OCI-LY7 (cell line): ENCODE results near the gene MAMDC2. TPM values are rescaled to one million over a fixed set of nuclear protein-coding genes. Genes with fewer than 3 reads are reported as not detected.
A peak's percentile ranks its signal among the peaks of the same experiment; 100 is the strongest.

ENCODE experiments used
- BruUV-seq: library from RNA; stranded (reverse); fragments of 400-500 nt; replicated peaks from 2 replicates; lab custom pipeline; 2021; lab: Mats Ljungman, UMichigan
- CTCF ChIA-PET: fragments of 300-600 bp; sonication (Branson Sonifier 250); formaldehyde crosslinking; loops from one replicate; lab custom pipeline; 2022; ENCODE audit warnings: antibody characterized with exemption; ENCODE audit not compliant: unreplicated experiment; lab: Charles Lee
- POLR2A ChIA-PET: fragments of 300-600 bp; sonication (Branson Sonifier 250); formaldehyde crosslinking; loops from one replicate; lab custom pipeline; 2022; ENCODE audit warnings: antibody characterized with exemption; lab: Charles Lee
- DNase-seq: peaks from one replicate; pipeline ENCODE4 v3.0.0-alpha.2; 2015; ENCODE audit warnings: low spot score
- H2AFZ ChIP-seq: fragments of 200-600 bp; sonication (generic), shearing (Covaris generic); 2 replicates; pipeline ENCODE4 v1.6.1; 2014; ENCODE audit warnings: mild to moderate bottlenecking, antibody characterized with exemption, low read length, moderate library complexity
- H3K27ac ChIP-seq: fragments of 200-600 bp; sonication (generic); 2 replicates; pipeline ENCODE4 v1.5.1; 2014; ENCODE audit warnings: mixed run types, low read depth, mild to moderate bottlenecking, moderate library complexity, low read length, inconsistent platforms; ENCODE audit not compliant: poor library complexity, severe bottlenecking
- H3K36me3 ChIP-seq: fragments of 200-600 bp; sonication (generic); 2 replicates; pipeline ENCODE4 v1.6.1; 2014; ENCODE audit warnings: mild to moderate bottlenecking, antibody characterized with exemption, low read length, moderate library complexity, mixed read lengths; ENCODE audit not compliant: insufficient read depth
- H3K4me1 ChIP-seq: fragments of 200-600 bp; sonication (generic); 2 replicates; pipeline ENCODE4 v1.5.1; 2014; ENCODE audit warnings: mild to moderate bottlenecking, low read length; ENCODE audit not compliant: insufficient read depth, poor library complexity, severe bottlenecking
- H3K4me2 ChIP-seq: fragments of 200-600 bp; sonication (generic); 2 replicates; pipeline ENCODE4 v1.6.1; 2014; ENCODE audit warnings: mild to moderate bottlenecking, low read length
- H3K4me3 ChIP-seq: fragments of 200-600 bp; sonication (generic); 2 replicates; pipeline ENCODE4 v1.5.1; 2014; ENCODE audit warnings: mild to moderate bottlenecking, low read depth, low read length; ENCODE audit not compliant: poor library complexity, severe bottlenecking
- H3K79me2 ChIP-seq: fragments of 200-600 bp; sonication (generic); 2 replicates; pipeline ENCODE4 v1.6.1; 2016; ENCODE audit warnings: low read depth, mild to moderate bottlenecking, low read length, moderate library complexity, mixed read lengths; ENCODE audit not compliant: insufficient read depth
- H3K9me2 ChIP-seq: fragments of 200-600 bp; sonication (generic); 2 replicates; pipeline ENCODE4 v1.6.1; 2016; ENCODE audit warnings: mild to moderate bottlenecking, low read length, mixed read lengths; ENCODE audit not compliant: insufficient read depth
- H3K9me3 ChIP-seq: fragments of 200-600 bp; sonication (generic); 2 replicates; pipeline ENCODE4 v1.6.1; 2014; ENCODE audit warnings: mild to moderate bottlenecking, mixed run types, low read length, mixed read lengths
- H4K20me1 ChIP-seq: fragments of 200-600 bp; sonication (generic); 2 replicates; pipeline ENCODE4 v1.6.1; 2014; ENCODE audit warnings: mild to moderate bottlenecking, antibody characterized with exemption, low read length, moderate library complexity, mixed read lengths; ENCODE audit not compliant: insufficient read depth
- EZH2phosphoT487 ChIP-seq: fragments of 200-600 bp; sonication (generic); IDR thresholded peaks from 2 replicates; pipeline ENCODE4 v1.6.1; 2018; ENCODE audit warnings: low read depth, borderline replicate concordance, mild to moderate bottlenecking, mixed run types, antibody characterized with exemption, low read length, moderate library complexity, mixed read lengths
- intact Hi-C: fragments of 100-400 bp; cut with micrococcal nuclease; formaldehyde crosslinking; loops from one replicate; pipeline ENCODE4 v1.10.0; 2022; ENCODE audit not compliant: unreplicated experiment
- total RNA-seq, 2 experiments: library from RNA; depleted of rRNA in 1 of 2; stranded (reverse); fragments of >200 nt in 1 of 2; shearing (Covaris generic) in 1 of 2; gene quantifications; 2 replicates each; pipeline ENCODE4 v1.2.3, GENCODE V29; 2014 to 2022
- TF ChIP-seq, protein P1 (sequence below): fragments of 200-600 bp; sonication (generic); conservative IDR thresholded peaks from 2 replicates; pipeline ENCODE4 v1.5.1; 2014; ENCODE audit warnings: mild to moderate bottlenecking, antibody characterized with exemption, low read length, moderate library complexity, mixed read lengths

Gene MAMDC2
- total RNA-seq, 2 experiments from 2014 or later, result not detected

GRCh38 chr9:70228611-70229010 lies 185.0 kb downstream of the MAMDC2 start:
- Histone ChIP-seq H2AFZ (no peak overlapping the region), H3K9me2 (no peaks in the 10 kb centered on the region), H3K9me3 (no peaks in the 10 kb centered on the region), H3K27ac (no peak overlapping the region), H3K4me3 (no peak overlapping the region), H3K79me2 (no peaks in the 10 kb centered on the region), H3K36me3 (no peaks in the 10 kb centered on the region), H3K4me1 (no peaks in the 10 kb centered on the region), H4K20me1 (no peaks in the 10 kb centered on the region), H3K4me2 (no peak overlapping the region)
- CTCF ChIA-PET, result no interaction called here
- intact Hi-C loops, result no loop called here
- DNase-seq, result no peak
- POLR2A ChIA-PET, result no interaction called here
- BruUV-seq, result no TSS peak
- TF ChIP-seq, protein P1, sequence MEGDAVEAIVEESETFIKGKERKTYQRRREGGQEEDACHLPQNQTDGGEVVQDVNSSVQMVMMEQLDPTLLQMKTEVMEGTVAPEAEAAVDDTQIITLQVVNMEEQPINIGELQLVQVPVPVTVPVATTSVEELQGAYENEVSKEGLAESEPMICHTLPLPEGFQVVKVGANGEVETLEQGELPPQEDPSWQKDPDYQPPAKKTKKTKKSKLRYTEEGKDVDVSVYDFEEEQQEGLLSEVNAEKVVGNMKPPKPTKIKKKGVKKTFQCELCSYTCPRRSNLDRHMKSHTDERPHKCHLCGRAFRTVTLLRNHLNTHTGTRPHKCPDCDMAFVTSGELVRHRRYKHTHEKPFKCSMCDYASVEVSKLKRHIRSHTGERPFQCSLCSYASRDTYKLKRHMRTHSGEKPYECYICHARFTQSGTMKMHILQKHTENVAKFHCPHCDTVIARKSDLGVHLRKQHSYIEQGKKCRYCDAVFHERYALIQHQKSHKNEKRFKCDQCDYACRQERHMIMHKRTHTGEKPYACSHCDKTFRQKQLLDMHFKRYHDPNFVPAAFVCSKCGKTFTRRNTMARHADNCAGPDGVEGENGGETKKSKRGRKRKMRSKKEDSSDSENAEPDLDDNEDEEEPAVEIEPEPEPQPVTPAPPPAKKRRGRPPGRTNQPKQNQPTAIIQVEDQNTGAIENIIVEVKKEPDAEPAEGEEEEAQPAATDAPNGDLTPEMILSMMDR, result no peak
- TF ChIP-seq EZH2phosphoT487, result no peak

DNA sequence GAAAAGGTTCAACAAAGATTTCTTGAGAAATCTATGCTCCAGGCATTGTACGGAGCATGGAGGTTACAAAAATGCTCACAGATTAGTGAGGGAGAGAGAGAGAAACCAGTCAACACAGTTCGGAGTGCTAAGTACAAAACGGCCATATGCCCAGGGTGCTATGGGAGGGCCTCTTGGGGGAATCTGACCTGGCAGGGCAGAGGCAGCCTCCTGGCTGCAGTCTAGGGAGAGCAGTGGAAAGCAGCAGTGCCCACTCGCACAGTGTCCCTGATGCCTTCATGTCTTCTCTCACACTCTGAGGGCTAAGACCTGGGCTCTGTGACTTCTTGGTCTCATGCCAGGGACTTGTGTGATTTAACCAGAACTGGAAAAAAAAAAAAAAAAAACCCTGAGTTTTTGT lies 185.4 kb downstream of the MAMDC2 start:
- BruUV-seq, result no TSS peak
- no peaks in the 10 kb centered on the region for H3K9me3 ChIP-seq
- no peak overlapping the region for H2AFZ ChIP-seq
- intact Hi-C loops, result no loop called here
- no peaks in the 10 kb centered on the region for H4K20me1 ChIP-seq
- TF ChIP-seq EZH2phosphoT487, result no peak
- TF ChIP-seq, protein P1, result no peak
- H3K79me2 ChIP-seq, result no peaks in the 10 kb centered on the region
- CTCF ChIA-PET, result no interaction called here
- no peaks in the 10 kb centered on the region for H3K36me3 ChIP-seq
- H3K4me3 ChIP-seq, result no peak overlapping the region
- no peak overlapping the region for H3K27ac ChIP-seq
- H3K4me2 ChIP-seq, result no peak overlapping the region
- no peak for DNase-seq
- no peaks in the 10 kb centered on the region for H3K9me2 ChIP-seq
- POLR2A ChIA-PET, result interaction anchor here (0.7 kb wide), 1 partner anchor 48 kb away, joined by 4 read pairs; no protein-coding TSS in a partner anchor
- H3K4me1 ChIP-seq, result no peaks in the 10 kb centered on the region

GRCh38 chr9:70229579-70229978 lies 185.9 kb downstream of the MAMDC2 start:
- H2AFZ ChIP-seq, result no peak overlapping the region
- no TSS peak for BruUV-seq
- ChIA-PET CTCF (no interaction called here), POLR2A (interaction anchor here (0.7 kb wide), 1 partner anchor 48 kb away, joined by 4 read pairs; no protein-coding TSS in a partner anchor)
- no peaks in the 10 kb centered on the region for H4K20me1 ChIP-seq
- no peaks in the 10 kb centered on the region for H3K4me1 ChIP-seq
- no peaks in the 10 kb centered on the region for H3K79me2 ChIP-seq
- H3K36me3 ChIP-seq, result no peaks in the 10 kb centered on the region
- intact Hi-C loops, result no loop called here
- no peaks in the 10 kb centered on the region for H3K9me3 ChIP-seq
- no peak for DNase-seq
- no peaks in the 10 kb centered on the region for H3K9me2 ChIP-seq
- H3K27ac ChIP-seq, result no peak overlapping the region
- H3K4me2 ChIP-seq, result no peak overlapping the region
- H3K4me3 ChIP-seq, result no peak overlapping the region
- TF ChIP-seq, protein P1, result peak; percentile 60
- no peak for TF ChIP-seq EZH2phosphoT487
